Activated CD4-positive, alpha-beta T cell treated with anti-CD3 and anti-CD28 coated beads, Interleukin-2, Interleukin-4, amounts not matched to agents 100 ng/mL and 50 ng/mL, durations not matched to agents 16 hours and 8 hours (primary cell): ENCODE measurements around the gene ZNF516.
A peak's percentile ranks its signal among the peaks of the same experiment; 100 is the strongest.

Experiments used
- DNase-seq: peaks from one replicate; pipeline ENCODE4 v3.0.0-alpha.2; 2020; ENCODE audit warnings: low spot score

Gene ZNF516

DNA sequence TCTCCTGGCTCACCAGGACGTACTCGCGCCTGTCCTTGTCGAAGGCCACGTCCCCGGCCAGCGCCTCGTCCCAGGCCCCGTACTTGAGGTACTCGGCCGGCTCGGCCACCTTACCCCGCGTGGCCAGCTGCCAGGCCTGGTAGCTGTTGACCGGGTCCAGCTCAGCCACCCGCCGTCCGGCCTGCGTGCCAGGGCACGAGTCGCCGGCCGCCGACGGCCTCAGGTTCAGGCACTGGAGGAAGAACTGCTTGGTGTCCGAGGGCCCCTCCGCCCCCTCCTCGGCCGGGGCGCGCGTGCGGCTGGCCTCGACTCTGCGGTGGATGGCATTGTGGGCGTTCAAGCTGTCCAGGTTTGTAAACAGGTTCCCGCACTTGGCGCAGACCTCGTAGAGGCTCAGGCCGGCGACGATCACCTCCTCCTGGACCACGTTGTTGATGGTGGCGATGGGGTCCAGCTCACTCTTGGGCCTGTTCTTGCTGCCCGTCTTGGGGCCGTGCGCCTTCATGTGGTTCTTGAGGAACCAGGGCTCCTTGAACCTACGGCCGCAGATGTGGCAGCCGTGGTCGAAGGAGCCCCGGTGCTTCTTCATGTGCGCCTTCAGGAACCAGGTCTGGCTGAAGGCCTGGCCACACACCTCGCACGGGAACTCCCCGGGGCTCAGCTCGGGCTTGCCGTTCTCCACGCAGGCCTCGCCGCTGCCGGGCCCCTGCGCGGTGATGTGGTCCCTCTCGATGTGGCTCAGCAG is 53.2 kb downstream of the ZNF516 start:
- DNase-seq: no peak

DNA sequence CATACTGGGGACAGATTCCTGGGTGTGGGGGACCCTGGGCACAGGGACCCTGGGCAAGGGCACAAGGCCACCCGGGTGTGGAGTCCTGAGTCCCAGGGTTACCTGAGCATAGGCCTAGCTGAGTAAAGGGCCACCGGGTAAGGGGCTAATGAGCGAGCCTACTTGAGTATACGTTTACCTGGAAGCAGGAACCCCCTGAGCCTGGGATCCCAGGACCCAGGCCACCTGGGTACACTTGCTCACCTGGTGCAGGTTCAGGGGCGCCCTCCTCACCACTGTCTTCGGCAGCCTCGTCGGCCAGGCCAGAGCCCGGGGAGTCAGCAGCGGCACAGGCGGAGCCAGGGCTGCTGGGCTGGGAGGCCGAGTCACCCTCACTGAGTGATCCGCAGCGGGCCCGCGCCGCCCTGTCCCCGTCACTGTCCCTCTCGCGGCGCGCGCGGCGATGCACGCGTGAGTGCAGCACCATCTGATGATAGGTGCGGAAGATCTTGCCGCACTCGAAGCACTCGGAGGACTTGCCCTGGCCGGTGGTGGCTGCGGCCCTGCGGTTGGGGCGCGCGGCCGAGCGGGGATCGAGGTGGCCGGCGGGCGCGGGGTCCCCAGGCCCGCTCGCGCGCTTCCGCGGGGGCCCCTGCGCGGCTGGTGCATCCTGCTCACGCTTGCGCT is 53.9 kb downstream of the ZNF516 start:
- DNase-seq: no peak

DNA sequence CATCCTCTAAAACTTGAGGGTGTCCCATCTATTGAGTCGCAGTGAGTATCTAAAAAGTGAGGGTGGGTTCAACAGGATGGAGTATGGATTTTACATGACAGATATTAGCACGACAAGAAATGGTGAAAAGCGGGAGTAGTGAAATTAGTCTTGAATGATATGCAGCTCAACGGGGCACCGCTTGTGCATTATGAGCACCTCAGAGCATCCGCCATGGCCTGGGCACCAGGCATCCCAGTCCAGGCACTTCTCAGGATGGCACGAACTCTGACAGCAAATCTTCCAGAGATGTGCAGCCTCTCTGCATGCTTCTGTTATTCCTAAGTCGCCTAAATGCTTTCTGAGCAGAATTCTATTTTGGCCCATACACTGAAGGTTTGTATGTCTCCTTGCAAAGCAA is 57.1 kb downstream of the ZNF516 start:
- DNase-seq: no peak

DNA sequence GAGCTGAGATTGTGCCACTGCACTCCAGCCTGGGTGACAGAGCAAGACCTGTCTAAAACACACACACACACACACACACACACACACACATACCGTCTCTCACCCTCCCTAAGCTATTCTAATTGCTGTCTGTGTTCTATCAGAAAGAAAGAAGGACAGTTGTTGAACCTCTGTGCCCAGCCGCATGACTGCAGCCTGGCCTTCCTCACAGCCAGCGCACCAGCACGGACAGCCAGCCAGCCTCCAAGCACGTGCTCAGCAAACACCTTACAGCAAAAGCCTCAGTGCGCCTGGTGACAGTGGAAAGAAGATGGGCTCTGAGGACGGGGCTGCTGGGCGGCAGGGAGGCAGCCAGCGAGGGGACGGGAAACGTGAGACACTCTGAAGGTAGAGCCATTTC is 58.0 kb downstream of the ZNF516 start:
- no peak for DNase-seq

DNA sequence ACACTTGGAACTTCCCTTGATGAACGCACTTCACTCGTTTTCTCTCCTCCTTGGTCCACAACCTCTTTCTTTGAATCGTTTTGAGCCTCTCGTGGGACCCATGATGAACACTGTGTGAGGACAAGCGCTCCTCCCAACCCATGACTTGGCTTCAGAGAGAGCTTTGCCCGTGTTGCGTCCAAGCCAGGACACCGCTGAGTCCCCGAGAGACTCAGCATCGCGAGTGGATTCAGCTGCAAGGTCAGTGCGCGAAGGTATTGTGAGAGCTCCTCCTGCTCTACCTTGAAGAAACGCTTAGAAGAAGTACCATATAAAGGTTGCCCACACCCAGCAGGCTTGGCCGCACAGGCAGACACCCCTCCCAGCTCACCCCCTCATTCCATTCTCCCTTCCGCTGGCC is 58.7 kb downstream of the ZNF516 start:
- DNase-seq: no peak

DNA sequence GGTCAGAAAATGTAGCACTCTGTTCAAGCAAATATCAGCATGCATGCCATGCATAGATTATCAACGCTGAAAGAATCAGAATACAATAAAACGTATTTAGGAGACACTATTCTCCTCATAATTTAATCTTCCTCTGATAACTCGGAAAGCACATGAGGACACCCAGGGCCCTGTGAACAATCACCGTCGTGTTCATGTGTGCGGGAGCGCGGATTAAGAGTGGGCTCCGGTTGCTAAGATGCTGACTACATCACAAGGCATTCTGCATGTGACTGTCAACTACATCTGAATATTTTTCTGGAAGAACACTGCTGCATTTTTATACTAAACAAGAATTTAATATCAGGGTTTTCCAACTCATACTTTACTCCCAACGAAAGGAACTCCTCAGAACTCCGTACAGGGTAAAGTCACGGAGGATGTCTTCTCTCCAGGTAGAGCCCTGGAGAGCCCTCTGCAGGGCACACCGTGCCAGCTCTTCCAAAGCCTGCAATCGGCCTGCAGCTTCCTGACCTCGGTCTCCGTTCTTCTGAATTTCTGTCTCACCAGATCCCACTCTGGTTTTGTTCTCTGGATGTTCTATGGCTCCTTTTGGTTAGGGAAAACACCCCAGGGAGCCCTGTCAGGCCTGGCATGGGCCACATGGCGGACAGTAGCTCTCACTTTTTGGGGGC is 59.6 kb downstream of the ZNF516 start:
- no peak for DNase-seq

DNA sequence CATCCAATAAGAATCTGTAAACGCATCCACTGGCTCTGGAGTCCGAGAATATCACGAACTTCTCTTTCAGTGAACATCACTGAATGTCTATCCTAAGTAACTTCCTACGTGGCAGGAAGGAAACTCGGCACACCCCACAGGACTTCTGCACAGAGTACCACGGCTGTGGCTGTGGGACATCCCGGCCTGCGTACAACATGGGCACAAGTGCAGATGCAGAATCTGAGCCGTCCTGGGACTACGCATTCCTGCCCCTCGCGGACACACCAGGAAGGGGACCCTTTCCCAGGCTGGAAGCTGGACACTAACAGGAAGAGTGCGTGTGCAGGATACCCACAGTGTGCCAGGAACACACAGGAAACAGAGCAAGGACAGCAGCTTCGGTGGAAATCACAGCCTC is 60.6 kb downstream of the ZNF516 start:
- DNase-seq: no peak

DNA sequence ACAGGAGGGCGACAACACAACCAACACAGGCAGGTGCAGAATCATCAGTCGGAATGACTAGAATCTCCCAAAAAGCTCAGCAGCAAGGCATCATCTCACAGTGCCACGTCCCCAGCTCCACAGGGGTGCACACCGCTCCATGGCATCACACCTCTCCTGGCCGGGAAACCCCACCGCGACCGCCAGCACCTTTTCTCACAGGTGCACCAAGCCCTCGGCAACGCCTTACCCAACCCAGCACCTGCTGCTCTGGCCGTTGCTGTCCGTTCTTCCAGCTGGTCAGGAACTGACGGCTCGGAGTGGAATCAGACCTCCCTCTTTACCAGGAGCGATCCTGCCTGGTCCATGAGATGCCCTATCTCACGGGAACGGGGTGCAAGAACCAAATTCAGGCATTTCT is 61.3 kb downstream of the ZNF516 start:
- no peak for DNase-seq

DNA sequence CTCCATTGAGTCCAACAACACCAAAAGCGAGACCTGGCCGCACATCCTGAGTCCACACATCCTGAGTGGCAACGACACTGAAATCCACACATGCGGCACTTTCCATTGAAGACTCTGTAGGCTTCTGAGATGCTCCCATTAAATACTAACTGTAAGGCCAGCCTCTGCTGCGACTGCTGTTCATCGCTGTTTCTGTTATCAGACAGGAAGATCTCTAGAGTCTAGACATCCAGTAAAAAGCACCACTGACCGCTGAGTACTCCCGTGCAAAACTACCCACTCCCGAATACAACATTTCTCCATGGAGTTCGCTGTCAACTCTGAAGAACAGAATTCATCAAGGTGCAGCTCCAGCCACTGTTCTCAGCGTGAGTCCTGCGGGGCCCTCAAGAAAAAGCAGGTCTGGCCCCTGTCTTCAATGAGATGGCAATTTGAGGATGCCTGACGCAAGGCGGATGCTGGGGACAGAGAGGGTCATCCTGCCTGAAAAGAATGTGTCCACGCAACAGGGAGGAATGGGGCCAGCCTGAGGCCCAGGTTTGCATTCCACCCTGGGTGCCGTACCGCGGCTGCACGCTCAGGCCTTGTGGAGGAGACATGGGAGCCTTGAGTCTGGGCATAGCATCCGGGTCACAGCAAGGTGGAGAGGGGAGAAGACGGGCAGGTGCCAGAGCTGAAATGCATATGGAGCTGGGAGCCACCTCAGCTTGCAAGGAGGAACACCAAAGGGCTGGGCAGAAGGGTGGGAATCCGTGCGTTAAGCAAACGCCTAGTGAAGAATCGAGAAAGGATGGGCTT is 61.9 kb downstream of the ZNF516 start:
- no peak for DNase-seq

DNA sequence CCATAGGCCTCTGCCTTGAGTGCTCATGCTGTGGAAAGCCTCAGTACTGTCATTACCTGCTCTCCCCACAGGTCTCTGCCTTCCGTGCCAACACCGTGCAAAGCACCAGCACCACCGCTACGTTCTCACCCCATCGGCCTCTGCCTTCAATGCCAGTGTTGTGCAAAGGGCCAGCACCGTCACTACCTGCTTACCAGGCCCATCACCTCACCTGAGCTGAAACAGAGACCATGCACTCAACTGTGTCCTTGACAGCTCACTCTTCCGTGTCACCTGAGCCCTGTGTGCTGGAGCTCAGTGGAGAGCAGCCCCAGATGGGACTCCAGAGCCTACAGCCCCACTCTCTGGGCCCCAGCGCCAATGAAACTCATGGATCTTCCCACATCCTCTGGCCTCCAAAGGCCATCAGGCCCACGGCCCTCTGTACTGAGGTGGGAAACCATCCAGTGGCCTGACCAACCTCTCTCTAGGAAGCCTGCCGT is 62.7 kb downstream of the ZNF516 start:
- DNase-seq: no peak

DNA sequence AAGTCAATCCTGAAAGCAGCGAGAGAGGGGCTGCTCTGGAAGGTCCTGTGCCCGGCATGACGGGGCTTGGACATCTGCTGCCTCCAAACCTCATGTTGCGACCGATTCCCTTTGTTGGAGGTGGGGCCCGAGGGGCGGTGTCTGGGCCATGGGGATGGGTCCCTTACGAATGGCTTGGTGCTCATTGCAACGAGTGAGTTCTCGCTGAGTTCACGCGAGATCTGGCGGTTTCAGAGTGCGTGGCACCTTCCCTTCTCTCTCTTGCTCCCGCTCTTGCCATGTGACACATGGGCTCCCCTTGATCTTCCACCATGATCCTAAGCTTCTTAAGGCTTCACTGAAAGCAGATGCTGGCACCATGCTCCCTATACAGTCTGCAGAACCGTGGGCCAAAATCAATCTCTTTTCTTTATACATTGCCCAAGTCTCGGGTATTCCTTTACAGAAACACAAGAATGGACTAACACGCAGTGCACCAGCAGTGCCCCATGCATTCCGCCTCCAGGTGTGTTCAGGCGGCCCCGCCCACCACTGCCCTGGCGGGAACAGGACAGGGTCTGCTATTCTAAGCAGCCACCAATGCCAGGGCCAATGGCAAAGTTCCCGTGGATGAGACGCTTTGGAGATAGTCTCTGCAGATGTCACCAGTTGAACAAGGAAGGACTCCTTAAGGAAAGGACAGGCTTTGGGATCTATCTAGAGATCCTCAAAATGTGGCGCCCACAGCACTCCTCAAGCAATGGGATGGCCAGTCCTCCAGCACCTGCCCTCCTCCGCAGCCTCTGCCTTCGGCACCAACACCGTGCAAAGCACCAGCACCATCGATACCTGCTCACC is 63.4 kb downstream of the ZNF516 start:
- DNase-seq: no peak

DNA sequence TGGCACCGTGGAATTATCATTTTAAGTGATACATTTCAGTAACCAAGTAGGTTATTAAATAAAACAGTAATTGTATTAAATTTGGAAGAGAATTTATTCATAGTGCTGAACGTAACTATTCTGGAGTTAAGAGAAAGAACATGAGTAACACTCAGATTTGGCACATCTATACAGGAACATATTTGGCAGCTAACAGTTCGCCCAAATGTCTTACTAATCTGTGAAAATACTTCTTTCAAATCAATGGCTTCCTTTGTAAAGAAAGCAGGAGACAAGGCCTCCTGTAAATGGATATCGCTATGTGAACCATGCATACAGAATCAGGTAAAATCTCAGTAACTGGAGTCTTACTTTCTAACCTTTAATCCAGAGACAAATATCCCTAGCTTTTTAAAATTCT is 64.4 kb downstream of the ZNF516 start:
- no peak for DNase-seq

DNA sequence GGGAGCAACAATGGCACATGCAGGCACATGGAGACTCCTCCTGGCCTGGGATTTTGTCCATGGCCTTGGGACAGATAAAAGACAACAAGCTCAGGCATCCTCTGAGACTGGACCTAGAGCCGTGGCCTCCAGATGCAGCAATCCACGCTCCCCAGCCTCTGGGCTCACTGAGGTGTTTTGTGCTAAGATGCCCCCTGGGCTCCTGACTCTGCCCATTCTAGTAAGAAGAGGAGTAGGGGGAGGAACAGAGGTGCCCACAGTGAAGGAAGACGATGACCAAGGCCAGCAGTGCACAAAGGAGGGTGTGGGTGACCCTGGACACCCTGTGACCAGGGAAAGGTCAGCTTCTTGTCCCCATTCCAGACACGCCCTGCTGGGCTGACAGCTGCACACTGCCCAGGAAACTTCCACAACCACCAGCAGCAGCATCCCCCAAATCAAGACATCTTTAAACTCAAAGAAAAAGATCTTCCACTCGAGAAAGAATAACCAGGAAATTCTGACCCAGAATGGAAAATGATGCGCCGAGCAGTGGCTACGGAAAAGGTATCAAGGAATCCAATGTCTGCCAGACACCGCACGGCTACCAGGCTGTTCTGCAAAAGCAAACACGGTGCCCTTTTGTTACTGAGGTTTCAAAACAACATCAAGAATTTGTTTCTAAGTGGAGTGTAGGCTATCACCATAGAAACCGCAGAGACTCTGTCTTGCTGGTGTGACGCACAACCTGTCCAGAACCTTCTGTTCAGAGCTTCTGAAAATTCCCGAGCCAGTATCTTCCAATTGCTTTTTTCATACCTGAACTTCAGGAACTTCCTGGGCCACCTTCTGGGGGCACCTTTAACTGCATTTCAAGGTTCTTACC is 65.5 kb downstream of the ZNF516 start:
- no peak for DNase-seq

DNA sequence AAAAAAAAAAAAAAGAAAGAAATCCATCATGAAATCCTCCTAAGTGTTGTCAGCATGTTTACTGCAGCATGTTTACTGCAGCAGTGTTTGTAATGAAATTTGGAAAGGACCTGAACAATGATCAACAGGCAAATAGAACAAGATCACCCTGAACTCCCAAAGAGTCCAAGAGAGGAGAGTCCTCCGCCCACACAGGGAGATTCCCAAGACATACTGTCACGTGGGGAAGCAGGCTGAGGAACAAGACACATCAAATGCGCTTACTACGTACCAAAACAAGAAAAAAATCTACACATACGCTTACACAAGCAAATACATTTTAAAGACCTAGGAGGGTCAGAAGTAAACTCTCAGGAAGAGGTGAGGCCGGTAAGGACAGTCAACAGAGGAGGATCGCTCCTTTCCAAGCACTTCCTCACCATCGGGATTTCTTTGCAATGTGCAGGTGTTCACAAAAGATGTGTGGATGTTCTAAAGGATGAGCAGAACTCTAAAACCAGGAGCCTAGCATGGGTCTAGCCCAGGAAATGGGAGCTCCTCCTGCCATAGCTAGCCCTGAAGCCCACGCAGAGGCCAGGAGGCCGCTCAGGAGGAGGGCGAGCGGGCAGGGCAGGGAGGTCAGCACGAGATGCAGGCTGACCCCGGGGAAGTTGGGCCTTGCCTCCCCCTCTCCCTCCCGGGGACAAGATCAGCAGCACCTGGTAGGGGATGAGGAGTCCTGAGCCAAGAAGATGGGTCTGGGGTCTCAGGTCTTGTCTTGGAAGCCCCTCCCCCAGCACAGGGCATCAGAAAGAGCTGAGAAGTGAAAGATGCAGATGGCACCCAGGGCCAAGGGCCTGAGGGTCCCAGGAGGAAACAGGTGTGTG is 66.4 kb downstream of the ZNF516 start:
- no peak for DNase-seq

DNA sequence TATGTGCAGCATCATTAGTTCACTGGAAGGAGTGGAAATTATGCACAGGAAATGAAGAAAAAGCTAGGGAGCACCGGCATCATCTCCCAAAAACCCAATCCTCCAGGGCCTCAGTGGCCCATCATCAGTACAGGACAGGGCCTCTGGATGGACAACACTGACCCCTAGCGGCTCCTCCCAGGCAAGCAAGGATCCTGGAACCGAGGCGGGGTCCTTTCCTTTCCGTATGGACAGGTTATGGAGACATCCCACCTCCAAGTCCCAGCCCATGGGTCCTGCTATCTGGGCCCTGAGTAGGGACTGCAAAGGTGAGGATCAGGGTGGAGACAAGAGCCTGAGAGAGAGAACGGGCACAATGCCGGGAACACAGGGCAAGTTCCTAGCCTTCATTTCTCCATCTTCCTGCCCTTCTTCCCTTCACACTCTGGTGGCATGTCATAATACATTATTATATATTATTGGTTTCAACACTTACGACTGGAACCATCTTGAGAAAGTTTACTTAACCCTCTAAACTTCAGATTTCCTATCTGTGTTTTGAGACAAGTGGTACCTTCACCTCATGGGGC is 68.2 kb downstream of the ZNF516 start:
- DNase-seq: peak; percentile 15

DNA sequence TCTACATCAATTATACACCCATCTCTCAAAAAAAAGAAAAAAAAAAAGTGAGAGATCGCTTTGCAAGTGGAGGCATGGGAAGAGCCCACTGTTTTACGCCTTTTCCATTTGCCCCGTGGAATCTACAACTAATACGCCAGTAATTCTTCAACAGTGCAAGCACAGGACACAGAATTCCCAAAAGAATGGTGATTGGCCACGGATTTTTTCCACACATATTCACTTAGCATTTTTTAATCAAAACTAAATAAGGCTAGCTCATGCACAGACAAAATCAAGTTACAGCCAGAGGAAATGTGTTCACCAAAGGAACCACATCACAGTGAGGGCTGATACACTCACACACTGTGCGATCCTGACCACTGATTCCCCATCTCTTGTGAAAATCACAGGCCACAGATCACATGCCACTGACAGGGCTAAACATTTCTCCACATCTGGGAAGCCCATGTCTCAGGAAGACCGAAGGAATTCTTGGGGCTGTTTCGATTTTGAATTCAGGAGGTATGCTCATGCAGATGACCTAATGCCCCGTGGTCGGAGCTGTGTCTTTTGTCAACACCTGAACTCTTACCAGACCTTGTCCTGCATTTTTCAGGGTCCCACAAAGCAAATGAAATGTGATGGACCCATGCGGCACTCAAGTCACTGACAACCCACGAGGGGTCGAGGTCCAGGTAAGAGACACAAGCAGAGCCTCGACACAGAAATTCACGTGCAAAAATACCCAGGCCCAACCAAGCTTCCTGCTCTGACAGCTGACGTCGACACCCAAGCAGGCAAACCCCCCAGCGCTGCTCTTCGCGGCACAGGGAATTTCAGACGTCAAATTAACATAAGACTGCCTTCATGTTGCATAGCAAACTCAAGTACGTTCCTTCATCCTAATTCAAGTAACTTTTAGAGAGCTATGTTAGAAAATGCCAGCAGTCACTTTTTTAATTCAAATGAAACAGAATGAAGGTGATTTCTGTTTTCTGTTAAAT is 69.6 kb downstream of the ZNF516 start:
- DNase-seq: no peak

DNA sequence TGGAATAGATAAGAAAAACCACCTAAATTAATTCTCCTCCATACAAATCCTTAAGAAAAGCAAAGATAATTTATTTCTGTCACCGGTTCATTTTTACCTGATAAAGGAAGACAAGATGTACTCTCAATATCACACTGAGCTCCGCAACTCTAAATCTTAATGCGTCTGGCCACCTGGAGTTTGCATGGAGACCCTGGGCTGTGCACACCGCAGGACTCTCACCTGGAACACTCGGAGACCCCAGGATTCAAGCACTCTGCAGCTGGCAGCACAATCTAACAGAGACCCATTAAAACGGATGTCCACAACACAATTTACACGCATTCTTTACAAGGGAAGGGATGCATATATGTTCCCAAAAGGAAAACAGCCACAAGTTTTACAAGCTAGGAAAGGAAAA is 72.2 kb downstream of the ZNF516 start:
- DNase-seq: no peak

DNA sequence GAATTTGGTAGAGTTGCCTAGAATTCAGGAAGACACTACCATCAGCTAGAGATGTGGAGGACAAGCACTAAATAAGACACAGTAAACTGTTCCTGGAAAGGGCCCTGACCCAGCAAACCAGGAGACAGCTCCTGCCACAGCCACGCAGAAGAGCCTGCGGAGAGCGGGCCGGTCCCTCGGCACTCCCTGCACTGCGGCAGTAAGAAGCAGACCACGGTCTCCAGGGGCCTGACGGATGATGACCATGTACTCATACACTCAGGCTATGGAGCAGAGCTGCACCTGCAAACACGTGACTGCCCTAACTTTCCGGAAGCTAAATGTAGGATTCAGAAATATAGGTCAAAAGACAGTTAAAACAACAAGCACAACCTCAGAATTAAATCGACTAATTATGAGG is 72.9 kb downstream of the ZNF516 start:
- DNase-seq: no peak
